HEK293 (cell line): ENCODE results near the gene VPS35L.

Experiments
- CTCF ChIA-PET: fragments of 350-600 bp; formaldehyde crosslinking; extraction: SDS; loops from one replicate; lab custom pipeline; 2021; ENCODE audit warnings: antibody characterized with exemption; lab: Yijun Ruan, JAX
- POLR2A ChIA-PET: fragments of 300-600 bp; formaldehyde crosslinking; extraction: SDS; loops from one replicate; lab custom pipeline; 2020; ENCODE audit warnings: antibody characterized with exemption, inconsistent platforms; lab: Yijun Ruan, JAX
- H3K27ac ChIP-seq: fragments of 200-500 bp; sonication (Bioruptor generic); 2 replicates; pipeline ENCODE4 v1.5.1; 2014; ENCODE audit warnings: low read depth, low read length, control low read depth, inconsistent platforms; ENCODE audit errors: extremely low read depth
- H3K36me3 ChIP-seq, 2 experiments: fragments of 200-500 bp in 1 of 2; sonication (Bioruptor generic) in 1 of 2; 1 replicate in 1 of 2; 2 replicates in 1 of 2; pipeline ENCODE4 v1.5.1; 2014 to 2017; ENCODE audit warnings: inconsistent platforms in 2 of 2, low read length in 2 of 2; ENCODE audit not compliant: control insufficient read depth in 2 of 2, insufficient read depth in 1 of 2
- H3K4me1 ChIP-seq: fragments of 200-500 bp; sonication (Bioruptor generic); 2 replicates; pipeline ENCODE4 v1.5.1; 2014; ENCODE audit warnings: mild to moderate bottlenecking, low read length, inconsistent platforms; ENCODE audit not compliant: control insufficient read depth, insufficient read depth
- H3K4me3 ChIP-seq: 2 replicates; pipeline ENCODE4 v1.5.1; 2011; ENCODE audit warnings: low read depth, mild to moderate bottlenecking, control low read depth, low read length, moderate library complexity
- H3K9me3 ChIP-seq: fragments of 200-500 bp; sonication (Bioruptor generic); 2 replicates; pipeline ENCODE4 v1.5.1; 2014; ENCODE audit warnings: low read depth, low read length, inconsistent platforms; ENCODE audit not compliant: control insufficient read depth, insufficient read depth
- FEZF1 ChIP-seq: fragments of 450-650 bp; formaldehyde crosslinking; IDR thresholded peaks from 2 replicates; pipeline ENCODE4 v1.5.1; 2016; ENCODE audit warnings: missing biosample characterization, missing genetic modification characterization
- KLF10 ChIP-seq: fragments of 450-650 bp; IDR thresholded peaks from 2 replicates; pipeline ENCODE4 v1.5.1; 2018; ENCODE audit warnings: missing biosample characterization, mild to moderate bottlenecking, missing genetic modification characterization
- KLF8 ChIP-seq: fragments of 450-650 bp; formaldehyde crosslinking; IDR thresholded peaks from 2 replicates; pipeline ENCODE4 v1.5.1; 2016; ENCODE audit warnings: missing biosample characterization, missing genetic modification characterization
- YY1 ChIP-seq: fragments of 450-650 bp; formaldehyde crosslinking; IDR thresholded peaks from 2 replicates; pipeline ENCODE4 v1.5.1; 2018; ENCODE audit warnings: missing biosample characterization, missing genetic modification characterization
- ZFP41 ChIP-seq: fragments of 450-650 bp; formaldehyde crosslinking; IDR thresholded peaks from 2 replicates; pipeline ENCODE4 v1.5.1; 2016; ENCODE audit warnings: missing biosample characterization, missing genetic modification characterization, borderline replicate concordance
- ZNF248 ChIP-seq: fragments of 450-650 bp; formaldehyde crosslinking; IDR thresholded peaks from 2 replicates; pipeline ENCODE4 v1.5.1; 2017; ENCODE audit warnings: missing biosample characterization, missing genetic modification characterization
- ZNF335 ChIP-seq: fragments of 450-650 bp; formaldehyde crosslinking; conservative IDR thresholded peaks from 2 replicates; pipeline ENCODE4 v1.5.1; 2016; ENCODE audit warnings: missing biosample characterization, missing genetic modification characterization
- ZNF423 ChIP-seq: fragments of 450-650 bp; formaldehyde crosslinking; IDR thresholded peaks from 2 replicates; pipeline ENCODE4 v1.5.1; 2016; ENCODE audit warnings: missing biosample characterization, missing genetic modification characterization
- ZNF473 ChIP-seq: fragments of 450-650 bp; formaldehyde crosslinking; IDR thresholded peaks from 2 replicates; pipeline ENCODE4 v1.5.1; 2017; ENCODE audit warnings: missing biosample characterization, missing genetic modification characterization
- ZNF555 ChIP-seq: fragments of 450-650 bp; formaldehyde crosslinking; conservative IDR thresholded peaks from 2 replicates; pipeline ENCODE4 v1.5.1; 2017; ENCODE audit warnings: missing biosample characterization, mild to moderate bottlenecking, missing genetic modification characterization, inconsistent platforms
- ZNF623 ChIP-seq: fragments of 450-650 bp; formaldehyde crosslinking; IDR thresholded peaks from 2 replicates; pipeline ENCODE4 v1.5.1; 2016; ENCODE audit warnings: missing biosample characterization, missing genetic modification characterization
- ZNF664 ChIP-seq: fragments of 450-650 bp; formaldehyde crosslinking; IDR thresholded peaks from 2 replicates; pipeline ENCODE4 v1.5.1; 2016; ENCODE audit warnings: missing biosample characterization, missing genetic modification characterization
- ZNF707 ChIP-seq: fragments of 450-650 bp; formaldehyde crosslinking; IDR thresholded peaks from 2 replicates; pipeline ENCODE4 v1.5.1; 2016; ENCODE audit warnings: missing biosample characterization, missing genetic modification characterization
- TF ChIP-seq, protein P1 (sequence below): fragments of 450-650 bp; formaldehyde crosslinking; IDR thresholded peaks from 2 replicates; pipeline ENCODE4 v1.5.0; 2017; ENCODE audit warnings: missing biosample characterization, missing genetic modification characterization, borderline replicate concordance
- TF ChIP-seq, protein P2 (sequence below): fragments of 450-650 bp; formaldehyde crosslinking; IDR thresholded peaks from 2 replicates; pipeline ENCODE4 v1.5.1; 2016; ENCODE audit warnings: missing biosample characterization, missing genetic modification characterization

VPS35L gene

DNA sequence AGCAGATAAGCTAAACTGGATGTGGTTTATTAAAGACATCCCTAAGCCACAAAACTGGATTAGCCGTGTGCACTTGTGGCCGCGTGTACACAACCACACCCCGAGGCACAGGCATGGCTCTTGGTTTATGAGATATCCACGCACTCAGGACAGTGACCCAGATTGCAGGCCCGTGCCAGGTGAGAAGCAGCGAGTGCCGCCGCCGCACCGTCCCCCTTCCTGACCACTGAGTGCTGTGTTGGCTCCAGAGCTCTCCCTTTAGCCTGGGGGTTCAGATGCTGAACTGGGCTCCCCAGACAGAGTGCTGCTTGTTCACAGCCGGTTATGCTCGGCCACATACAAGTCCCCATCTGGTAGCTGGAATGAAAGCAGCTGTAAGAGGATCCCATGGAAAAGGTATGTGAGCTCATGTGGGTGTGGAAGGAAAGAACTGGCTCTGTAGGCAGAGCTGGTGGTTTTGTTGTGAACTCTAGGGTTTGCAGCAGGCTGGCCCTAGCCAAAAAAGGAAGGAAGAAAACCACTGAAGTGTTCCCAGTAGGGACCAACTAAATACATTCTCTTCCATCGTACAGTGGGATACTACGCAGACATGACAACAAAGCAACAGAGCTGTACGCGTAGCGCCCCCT, 133.0 kb downstream of the VPS35L start (continued):
- TF ChIP-seq, protein P1, sequence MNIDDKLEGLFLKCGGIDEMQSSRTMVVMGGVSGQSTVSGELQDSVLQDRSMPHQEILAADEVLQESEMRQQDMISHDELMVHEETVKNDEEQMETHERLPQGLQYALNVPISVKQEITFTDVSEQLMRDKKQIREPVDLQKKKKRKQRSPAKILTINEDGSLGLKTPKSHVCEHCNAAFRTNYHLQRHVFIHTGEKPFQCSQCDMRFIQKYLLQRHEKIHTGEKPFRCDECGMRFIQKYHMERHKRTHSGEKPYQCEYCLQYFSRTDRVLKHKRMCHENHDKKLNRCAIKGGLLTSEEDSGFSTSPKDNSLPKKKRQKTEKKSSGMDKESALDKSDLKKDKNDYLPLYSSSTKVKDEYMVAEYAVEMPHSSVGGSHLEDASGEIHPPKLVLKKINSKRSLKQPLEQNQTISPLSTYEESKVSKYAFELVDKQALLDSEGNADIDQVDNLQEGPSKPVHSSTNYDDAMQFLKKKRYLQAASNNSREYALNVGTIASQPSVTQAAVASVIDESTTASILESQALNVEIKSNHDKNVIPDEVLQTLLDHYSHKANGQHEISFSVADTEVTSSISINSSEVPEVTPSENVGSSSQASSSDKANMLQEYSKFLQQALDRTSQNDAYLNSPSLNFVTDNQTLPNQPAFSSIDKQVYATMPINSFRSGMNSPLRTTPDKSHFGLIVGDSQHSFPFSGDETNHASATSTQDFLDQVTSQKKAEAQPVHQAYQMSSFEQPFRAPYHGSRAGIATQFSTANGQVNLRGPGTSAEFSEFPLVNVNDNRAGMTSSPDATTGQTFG (tag by site-specific recombination): no peak
- TF ChIP-seq, protein P2, sequence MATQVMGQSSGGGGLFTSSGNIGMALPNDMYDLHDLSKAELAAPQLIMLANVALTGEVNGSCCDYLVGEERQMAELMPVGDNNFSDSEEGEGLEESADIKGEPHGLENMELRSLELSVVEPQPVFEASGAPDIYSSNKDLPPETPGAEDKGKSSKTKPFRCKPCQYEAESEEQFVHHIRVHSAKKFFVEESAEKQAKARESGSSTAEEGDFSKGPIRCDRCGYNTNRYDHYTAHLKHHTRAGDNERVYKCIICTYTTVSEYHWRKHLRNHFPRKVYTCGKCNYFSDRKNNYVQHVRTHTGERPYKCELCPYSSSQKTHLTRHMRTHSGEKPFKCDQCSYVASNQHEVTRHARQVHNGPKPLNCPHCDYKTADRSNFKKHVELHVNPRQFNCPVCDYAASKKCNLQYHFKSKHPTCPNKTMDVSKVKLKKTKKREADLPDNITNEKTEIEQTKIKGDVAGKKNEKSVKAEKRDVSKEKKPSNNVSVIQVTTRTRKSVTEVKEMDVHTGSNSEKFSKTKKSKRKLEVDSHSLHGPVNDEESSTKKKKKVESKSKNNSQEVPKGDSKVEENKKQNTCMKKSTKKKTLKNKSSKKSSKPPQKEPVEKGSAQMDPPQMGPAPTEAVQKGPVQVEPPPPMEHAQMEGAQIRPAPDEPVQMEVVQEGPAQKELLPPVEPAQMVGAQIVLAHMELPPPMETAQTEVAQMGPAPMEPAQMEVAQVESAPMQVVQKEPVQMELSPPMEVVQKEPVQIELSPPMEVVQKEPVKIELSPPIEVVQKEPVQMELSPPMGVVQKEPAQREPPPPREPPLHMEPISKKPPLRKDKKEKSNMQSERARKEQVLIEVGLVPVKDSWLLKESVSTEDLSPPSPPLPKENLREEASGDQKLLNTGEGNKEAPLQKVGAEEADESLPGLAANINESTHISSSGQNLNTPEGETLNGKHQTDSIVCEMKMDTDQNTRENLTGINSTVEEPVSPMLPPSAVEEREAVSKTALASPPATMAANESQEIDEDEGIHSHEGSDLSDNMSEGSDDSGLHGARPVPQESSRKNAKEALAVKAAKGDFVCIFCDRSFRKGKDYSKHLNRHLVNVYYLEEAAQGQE: no peak
- TF ChIP-seq KLF8 (tag by site-specific recombination): no peak

DNA sequence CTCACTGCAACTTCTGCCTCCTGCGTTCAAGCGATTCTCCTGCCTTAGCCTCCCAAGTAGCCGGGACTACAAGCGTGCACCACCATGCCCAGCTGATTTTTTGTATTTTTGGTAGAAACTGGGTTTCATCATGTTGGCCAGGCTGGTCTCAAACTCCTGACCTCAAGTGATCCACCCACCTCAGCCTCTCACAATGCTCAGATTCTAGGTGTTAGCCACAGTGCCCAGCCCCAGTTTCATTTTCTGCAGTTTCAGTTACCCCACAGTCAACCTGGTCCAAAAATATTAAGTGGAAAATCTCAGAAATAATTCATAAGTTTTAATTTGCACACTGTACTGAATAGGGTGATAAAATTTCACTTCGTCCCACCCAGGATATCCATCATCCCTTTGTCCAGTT, 133.8 kb downstream of the VPS35L start:
- TF ChIP-seq ZNF664 (tag by site-specific recombination) (no peak), ZNF707 (tag by site-specific recombination) (no peak), ZNF555 (tag by site-specific recombination) (no peak), ZNF423 (tag by site-specific recombination) (no peak), ZNF473 (no peak), ZNF248 (tag by site-specific recombination) (no peak), ZFP41 (tag by site-specific recombination) (no peak), ZNF623 (tag by site-specific recombination) (no peak), YY1 (tag by site-specific recombination) (no peak)
- Histone ChIP-seq H3K4me3 (no peak overlapping the region), H3K9me3 (no peaks in the 10 kb centered on the region), H3K4me1 (no peaks in the 10 kb centered on the region), H3K36me3 (peaks cover 6 to 25% of the 10 kb centered on the region in 2 experiments; a peak in 2 of 3 replicates), H3K27ac (no peak overlapping the region)
- ChIA-PET POLR2A (interaction anchor here (0.7 kb wide), 1 partner anchor 1412 kb away, joined by 4 read pairs; no protein-coding TSS in a partner anchor), CTCF (no interaction called here)

DNA sequence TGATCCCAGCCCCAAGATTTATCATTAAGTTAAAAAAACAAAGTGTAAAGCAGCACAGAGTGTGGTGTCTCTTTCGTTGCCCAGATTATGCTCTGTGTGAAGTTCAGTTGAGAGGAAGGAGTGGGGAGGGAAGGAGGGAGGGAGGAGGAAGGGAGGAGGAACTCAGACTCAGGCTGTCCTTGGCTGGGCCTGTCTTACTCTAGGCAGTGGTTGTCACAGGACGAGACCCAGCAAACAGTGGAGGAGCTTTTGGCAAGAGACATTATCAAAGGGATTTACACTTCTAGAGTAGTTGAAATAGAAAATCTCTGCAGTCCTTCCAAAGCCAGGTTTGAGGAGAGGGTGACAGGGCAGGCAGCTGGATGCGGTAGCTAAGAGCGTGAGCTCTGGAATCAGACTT, 134.7 kb downstream of the VPS35L start:
- TF ChIP-seq KLF10 (tag by site-specific recombination): no peak
- peak; percentile 64 for TF ChIP-seq ZNF335
- TF ChIP-seq FEZF1 (tag by site-specific recombination): no peak
- TF ChIP-seq, all 188 proteins: peak for 1
- no peak overlapping the region for H3K27ac ChIP-seq
- ChIA-PET CTCF (no interaction called here), POLR2A (no interaction called here)
- H3K36me3 ChIP-seq: peaks cover 1 to 20% of the 10 kb centered on the region in 2 experiments; a peak in 2 of 3 replicates
- no peak overlapping the region for H3K4me3 ChIP-seq
- H3K9me3 ChIP-seq: no peaks in the 10 kb centered on the region
- H3K4me1 ChIP-seq: no peaks in the 10 kb centered on the region
